ENCODE results near the gene PPM1D.

DNA sequence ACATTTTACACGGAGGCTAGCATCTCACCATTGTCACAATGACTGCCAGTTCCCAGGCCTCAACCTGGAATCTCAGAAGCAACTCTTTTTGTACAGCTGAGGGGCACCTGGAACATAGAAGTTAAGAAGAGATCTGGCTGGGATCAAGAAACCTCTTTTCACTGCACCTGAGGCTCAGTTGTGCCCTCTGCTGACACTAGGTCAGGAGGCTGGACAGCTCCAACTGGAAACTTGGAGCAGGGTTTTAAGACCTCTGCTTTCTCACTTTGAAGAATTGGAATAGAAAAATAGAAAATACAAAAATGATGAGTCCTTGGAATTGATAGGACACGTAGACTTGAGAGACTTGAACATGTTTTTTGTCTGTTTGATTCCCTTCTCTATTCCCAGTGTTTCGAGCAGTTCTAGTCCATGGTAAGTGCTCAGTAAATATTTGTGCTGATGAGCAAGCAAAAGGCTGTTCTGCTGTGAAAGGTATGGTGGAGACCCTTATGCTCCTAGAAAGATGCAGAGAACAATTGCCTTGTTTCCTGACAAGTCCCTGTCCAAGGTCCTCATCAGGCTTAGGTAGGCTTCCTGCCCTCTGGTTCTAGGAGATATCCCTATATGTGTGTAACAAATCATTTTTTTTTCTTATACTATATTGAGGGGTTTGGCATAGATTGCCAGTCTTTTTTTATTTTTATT lies 13.6 kb upstream of the PPM1D start:
- TF ChIP-seq, protein P1, sequence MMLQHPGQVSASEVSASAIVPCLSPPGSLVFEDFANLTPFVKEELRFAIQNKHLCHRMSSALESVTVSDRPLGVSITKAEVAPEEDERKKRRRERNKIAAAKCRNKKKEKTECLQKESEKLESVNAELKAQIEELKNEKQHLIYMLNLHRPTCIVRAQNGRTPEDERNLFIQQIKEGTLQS (CRISPR knock-in tag; IDR thresholded peaks at IDR 0.05): no peak
- TF ChIP-seq U2AF2 (IDR thresholded peaks at IDR 0.05; ENCODE audit: low read depth, low read length): no peak

Measured in HepG2 (cell line).